Caki2 (cell line): ENCODE measurements around the gene C17orf75. TPM values are rescaled to one million over a fixed set of nuclear protein-coding genes. Genes with fewer than 3 reads are reported as not detected.
A peak's percentile ranks its signal among the peaks of the same experiment; 100 is the strongest.

Experiments
- DNase-seq: peaks from one replicate; pipeline ENCODE4 v3.0.0-alpha.2; 2015; ENCODE audit warnings: low read depth
- in situ Hi-C: cut with HindIII; loops from 2 replicates; pipeline ENCODE4 v1.10.0; 2016; ENCODE audit warnings: low sequenced_read_pairs, low pct_unique_long_range_greater_than_20kb, mixed read lengths
- total RNA-seq: library from RNA; depleted of rRNA; stranded (reverse); fragments of >200 nt; shearing (Covaris generic); gene quantifications from 2 replicates; pipeline ENCODE4 v1.2.3, GENCODE V29; 2014; ENCODE audit warnings: low replicate concordance; rRNA removed

The C17orf75 gene
- total RNA-seq, 1 experiment from 2014 or later, result 24.6 TPM

DNA sequence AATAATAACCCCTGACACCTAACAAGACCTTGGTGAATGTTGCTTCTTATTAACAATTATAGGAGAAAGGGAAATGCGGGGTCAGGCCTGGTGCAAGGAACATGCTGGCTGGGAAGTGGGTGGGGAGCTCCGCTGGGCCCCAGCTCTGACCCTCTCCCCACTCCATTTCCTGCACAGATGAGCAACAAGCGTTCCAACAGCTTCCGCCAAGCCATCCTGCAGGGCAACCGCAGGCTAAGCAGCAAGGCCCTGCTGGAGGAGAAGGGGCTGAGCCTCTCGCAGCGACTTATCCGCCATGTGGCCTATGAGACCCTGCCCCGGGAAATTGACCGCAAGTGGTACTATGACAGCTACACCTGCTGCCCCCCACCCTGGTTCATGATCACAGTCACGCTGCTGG lies 53.4 kb downstream of the C17orf75 start:
- DNase-seq, result no peak
- in situ Hi-C loops, result no loop called here

DNA sequence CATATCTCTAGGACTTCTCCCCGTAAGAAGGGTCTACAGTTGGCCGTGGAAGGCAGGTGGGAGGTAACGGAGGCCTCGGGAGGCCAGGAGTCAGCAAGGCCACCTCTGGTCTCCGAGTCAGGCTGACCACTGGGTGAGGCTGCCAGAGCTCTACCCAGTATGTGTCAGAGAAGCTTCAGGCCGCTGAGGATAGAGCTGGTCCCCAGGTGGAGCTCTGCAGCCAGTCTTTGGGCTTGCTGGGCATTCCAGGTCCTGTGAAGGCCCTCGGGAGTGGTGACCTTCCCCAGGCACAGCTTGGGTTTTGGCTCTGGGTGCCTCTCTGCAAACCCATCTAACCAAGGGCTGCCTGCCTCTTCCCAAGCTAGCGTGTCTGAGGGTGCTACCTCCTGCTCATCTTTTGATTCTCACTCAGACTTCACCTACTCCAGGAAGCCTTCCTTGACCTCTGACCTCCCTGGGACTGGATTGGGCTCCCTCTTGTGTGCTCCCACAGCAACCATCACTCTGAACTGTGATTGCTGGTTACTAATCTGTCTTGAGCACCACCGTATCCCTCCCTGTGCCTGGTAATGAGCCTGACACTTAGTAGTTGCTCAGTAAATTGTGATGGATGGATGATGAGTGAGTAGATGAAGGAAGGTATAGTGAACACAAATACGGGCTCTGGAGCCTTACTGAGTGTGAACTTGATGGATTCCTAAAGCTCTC lies 54.0 kb downstream of the C17orf75 start:
- no peak for DNase-seq
- in situ Hi-C loops, result no loop called here

DNA sequence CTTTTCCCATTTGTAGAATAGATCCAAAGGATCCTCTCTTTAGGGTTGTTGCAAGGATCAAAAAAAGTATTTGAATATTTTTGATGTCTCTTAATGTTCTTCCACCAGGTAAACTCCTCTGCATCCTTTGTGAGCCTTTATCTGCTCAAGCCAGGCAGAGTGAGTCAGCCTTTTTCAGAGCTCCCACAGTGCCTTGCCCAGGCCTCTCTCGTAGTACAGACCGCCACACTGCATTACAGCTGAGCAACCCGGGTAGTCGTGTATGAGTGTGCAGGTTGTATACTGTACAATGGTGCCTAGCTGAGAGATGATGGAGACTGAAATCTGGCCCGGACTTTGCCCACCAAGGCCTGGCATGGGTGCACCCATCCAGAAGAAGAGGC lies 55.5 kb downstream of the C17orf75 start:
- in situ Hi-C loops, result no loop called here
- no peak for DNase-seq

GRCh38 chr17:32285746-32286517 lies 56.0 kb downstream of the C17orf75 start:
- peak; percentile 50 for DNase-seq

DNA sequence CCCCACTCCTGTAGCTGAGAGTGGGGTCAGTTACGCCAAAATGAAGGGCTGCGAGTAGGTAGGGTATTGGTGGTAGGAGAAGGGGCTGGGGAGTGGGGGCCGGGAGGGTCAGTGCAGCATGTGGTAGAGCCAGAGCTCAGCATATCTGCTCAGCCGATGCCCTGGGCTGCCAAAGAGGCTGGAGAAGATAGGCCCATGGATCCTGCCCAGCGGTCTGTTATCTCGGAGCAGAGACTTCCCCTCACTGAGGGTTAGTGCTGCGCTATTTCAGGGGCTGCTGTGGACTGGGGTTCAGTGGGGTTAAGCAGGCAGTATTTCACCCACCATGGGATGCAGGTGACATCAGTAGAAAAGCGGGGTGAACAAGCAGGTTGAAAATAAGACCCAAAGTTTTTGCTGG lies 56.7 kb downstream of the C17orf75 start:
- in situ Hi-C loops, result no loop called here

More at GRCh38 chr17:32285746-32286517, 56.0 kb downstream of the C17orf75 start:
- in situ Hi-C loops, result no loop called here

DNA sequence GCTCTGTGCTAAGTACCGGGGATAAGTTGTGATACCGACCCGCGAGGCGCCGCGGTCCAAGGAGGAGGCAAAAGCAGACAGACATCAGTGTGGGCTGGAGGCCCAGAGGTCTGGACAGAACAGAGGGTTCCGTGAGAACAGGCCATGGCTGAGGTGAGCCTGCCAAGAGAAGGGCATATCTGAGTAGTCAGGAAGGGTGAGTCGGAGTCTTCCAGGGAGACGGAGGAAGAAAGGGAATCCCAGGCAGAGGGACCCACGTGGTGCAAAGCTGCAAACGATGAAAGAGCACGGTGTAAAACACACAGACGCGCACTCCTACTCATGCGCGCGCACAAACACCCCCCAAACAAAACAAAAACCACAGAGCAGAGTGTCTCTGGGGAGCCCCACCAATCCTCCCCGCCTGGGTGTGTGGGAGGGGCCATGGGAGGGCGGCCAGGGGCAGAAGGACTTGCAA lies 58.2 kb downstream of the C17orf75 start:
- in situ Hi-C loops, result no loop called here
- no peak for DNase-seq

More for the DNA sequence above, 56.7 kb downstream of the C17orf75 start:
- DNase-seq, result no peak

GRCh38 chr17:32281011-32281451 lies 60.9 kb downstream of the C17orf75 start:
- DNase-seq, result no peak
- in situ Hi-C loops, result no loop called here

GRCh38 chr17:32279891-32280716 lies 61.9 kb downstream of the C17orf75 start:
- in situ Hi-C loops, result no loop called here
- no peak for DNase-seq

DNA sequence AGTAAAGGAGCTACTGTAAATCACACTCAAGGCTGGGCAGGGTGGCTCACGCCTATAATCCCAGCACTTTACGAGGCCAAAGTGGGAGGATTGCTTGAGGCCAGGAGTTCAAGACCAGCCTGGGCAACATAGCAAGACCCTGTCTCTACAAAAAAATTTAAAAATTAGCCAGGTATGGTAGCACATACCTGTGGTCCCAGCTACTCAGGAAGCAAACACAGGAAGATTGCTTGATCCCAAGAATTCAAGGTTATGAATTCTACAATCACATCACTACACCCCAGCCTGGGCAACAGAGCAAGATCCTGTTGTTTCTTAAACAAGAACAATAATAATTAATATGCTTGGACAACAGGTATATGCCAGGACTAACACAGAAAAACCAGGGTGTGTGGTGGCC lies 63.2 kb downstream of the C17orf75 start:
- DNase-seq, result no peak
- in situ Hi-C loops, result no loop called here

Other genes with a start within 250 kb of the C17orf75 start
- gene RHOT1, start 199.7 kb downstream of the C17orf75 start, total RNA-seq, result 44.7 and 47.6 TPM in 2 replicates
- 4.5 and 7.2 TPM in 2 replicates for gene RHBDL3, start 76.3 kb downstream of the C17orf75 start, total RNA-seq
- 83.6 and 93.9 TPM in 2 replicates for gene ZNF207, start 8.0 kb upstream of the C17orf75 start, total RNA-seq
- gene PSMD11, start 102.3 kb upstream of the C17orf75 start, total RNA-seq, result 83.7 and 138 TPM in 2 replicates
- 0.87 and 4.5 TPM in 2 replicates for gene CDK5R1, start 144.8 kb upstream of the C17orf75 start, total RNA-seq